Liver (tissue), 5 donors: ENCODE data around the gene NCOR1. TPM values are rescaled to one million over a fixed set of nuclear protein-coding genes. Genes with fewer than 3 reads are reported as not detected.

Experiments used
- polyA plus RNA-seq, 2 donors: library from polyadenylated mRNA; stranded (reverse) in 1 of 2; unstranded in 1 of 2; fragments of 200-250 nt in 1 of 2; fragments of >200 nt in 1 of 2; fragmentation: Nextera tagmentation in 1 of 2; extraction: Ambion mirVana in 1 of 2; gene quantifications; one replicate each; pipeline versions ENCODE4 v1.2.1 to v1.2.3, GENCODE V29; 2013 to 2015
- small RNA-seq: library from RNA; depleted of rRNA; stranded (forward); fragments of <200 nt; gene quantifications from one replicate; pipeline ENCODE3, GENCODE V24; 2014
- total RNA-seq, 2 donors: library from RNA; depleted of rRNA; stranded (reverse); fragments of >200 nt; gene quantifications; one replicate each; pipeline ENCODE4 v1.2.3, GENCODE V29; 2014
- donor health status: healthy.
- donor health status: healthy.
- donor health status: healthy.

NCOR1 gene
- total and polyA plus RNA-seq, 4 donors: 23.6 to 94.8 (median 77.0) TPM

Small RNAs within 50 kb of the gene (small RNA-seq; reads per million reads assigned to genes)
- gene RNU6-314P: not detected
- not detected for gene RNU6-862P

Other genes starting within 250 kb of the NCOR1 start
- 10 to 100 TPM in 1 of 2 donors, 1 to 10 TPM in 1; 7.1 to 12.8 TPM for gene ZSWIM7, start 215.8 kb downstream of the NCOR1 start, total RNA-seq
- 10 to 100 TPM; 14.8 to 27.0 TPM for gene ZSWIM7, start 215.8 kb downstream of the NCOR1 start, polyA plus RNA-seq
- gene TTC19, start 215.7 kb downstream of the NCOR1 start, total RNA-seq: 10 to 100 TPM; 29.3 to 29.8 TPM
- gene TTC19, start 215.7 kb downstream of the NCOR1 start, polyA plus RNA-seq: 10 to 100 TPM; 16.1 to 19.9 TPM
- gene PIGL, start 1.7 kb upstream of the NCOR1 start, total RNA-seq: 10 to 100 TPM in 1 of 2 donors, 1 to 10 TPM in 1; 9.8 to 34.7 TPM
- gene PIGL, start 1.7 kb upstream of the NCOR1 start, polyA plus RNA-seq: 10 to 100 TPM in 1 of 2 donors, 1 to 10 TPM in 1; 6.7 to 19.6 TPM
- gene CENPV, start 137.9 kb upstream of the NCOR1 start, total RNA-seq: 10 to 100 TPM; 13.1 to 15.2 TPM
- gene CENPV, start 137.9 kb upstream of the NCOR1 start, polyA plus RNA-seq: 10 to 100 TPM; 21.2 to 24.3 TPM
- 1,000 to 10,000 TPM; 1,190 to 3,673 TPM for gene UBB, start 165.6 kb upstream of the NCOR1 start, total RNA-seq
- gene UBB, start 165.6 kb upstream of the NCOR1 start, polyA plus RNA-seq: 1,000 to 10,000 TPM; 1,427 to 1,518 TPM
- gene TRPV2, start 200.0 kb upstream of the NCOR1 start, total RNA-seq: 1 to 10 TPM; 5.6 to 9.3 TPM
- gene TRPV2, start 200.0 kb upstream of the NCOR1 start, polyA plus RNA-seq: 1 to 10 TPM; 2.9 to 3.5 TPM